Measurements from ENCODE around the gene RFX2.
A peak's percentile ranks its signal among the peaks of the same experiment; 100 is the strongest.

RFX2 gene

DNA sequence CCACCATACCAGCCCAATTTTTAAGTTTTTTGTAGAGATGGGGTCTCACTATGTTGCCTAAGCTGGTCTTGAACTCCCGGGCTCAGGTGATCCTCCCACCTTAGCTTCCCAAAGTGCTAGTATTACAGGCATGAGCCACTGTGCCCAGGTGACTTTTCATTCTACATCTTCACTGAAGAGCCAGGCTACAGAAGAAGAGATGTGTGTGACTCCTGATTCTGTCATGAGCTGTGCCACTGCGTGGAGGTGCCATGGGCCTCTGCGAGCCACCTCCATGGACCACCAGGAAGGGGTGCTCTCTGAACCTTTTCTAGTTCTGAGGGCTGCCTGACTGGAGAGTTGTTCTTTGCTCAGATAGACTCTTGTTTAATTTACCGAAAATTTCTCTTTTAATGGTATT lies 75.8 kb downstream of the RFX2 start:
- Histone ChIP-seq H3K4ac (ENCODE audit: low read length) (no peak overlapping the region), H2BK120ac (ENCODE audit: low read depth, low read length) (no peak overlapping the region), H2AFZ (ENCODE audit: low read length) (no peak overlapping the region), H3K27ac (replicated peaks; ENCODE audit: low read length) (no peak overlapping the region), H3K4me3 (ENCODE audit: low read length in 2 of 2) (no peak overlapping the region), H2BK15ac (ENCODE audit: low read length) (no peak overlapping the region), H3K4me1 (ENCODE audit: control insufficient read depth in 2 of 2, insufficient read depth in 1 of 2, low read depth in 1 of 2, low read length in 2 of 2) (no peaks in the 10 kb centered on the region), H2BK5ac (ENCODE audit: low read length) (no peak overlapping the region), H3K9ac (ENCODE audit: low read depth, low read length, poor library complexity) (peak overlapping the region; percentile 3), H3K27me3 (ENCODE audit: control insufficient read depth in 3 of 3, insufficient read depth in 3 of 3, low read depth in 1 of 3, low read length in 3 of 3) (no peaks in the 10 kb centered on the region), H3K18ac (ENCODE audit: low read length) (no peak overlapping the region), H2AK5ac (ENCODE audit: low read depth, low read length) (no peak overlapping the region), H3K36me3 (replicated peaks in 1 of 2; ENCODE audit: control insufficient read depth in 2 of 2, insufficient read depth in 2 of 2, low read length in 2 of 2) (peaks cover 0 to 47% of the 10 kb centered on the region in 2 donors), H4K91ac (ENCODE audit: low read depth, low read length, poor library complexity) (no peak overlapping the region), H3K14ac (ENCODE audit: low read length) (no peak overlapping the region), H4K8ac (ENCODE audit: low read depth, low read length) (no peak overlapping the region), H3K23ac (ENCODE audit: low read depth, low read length, poor library complexity) (no peak overlapping the region), H3K9me3 (replicated peaks in 1 of 2; ENCODE audit: control insufficient read depth in 2 of 2, insufficient read depth in 1 of 2, low read depth in 1 of 2, low read length in 2 of 2) (peaks cover 0 to 8% of the 10 kb centered on the region in 2 donors), H2BK12ac (ENCODE audit: low read length) (no peak overlapping the region), H3K4me2 (ENCODE audit: insufficient read depth, low read length, poor library complexity, severe bottlenecking) (no peak overlapping the region), H3K79me1 (ENCODE audit: low read depth, low read length) (no peaks in the 10 kb centered on the region)
- DNase-seq (ENCODE audit: low spot score) = no peak
- no CpG with 5 or more reads among the region's 4 CpGs for WGBS, 2 donors (ENCODE audit: extremely low coverage in 2 of 2, insufficient read length in 2 of 2, insufficient replicate concordance in 1 of 2)

DNA sequence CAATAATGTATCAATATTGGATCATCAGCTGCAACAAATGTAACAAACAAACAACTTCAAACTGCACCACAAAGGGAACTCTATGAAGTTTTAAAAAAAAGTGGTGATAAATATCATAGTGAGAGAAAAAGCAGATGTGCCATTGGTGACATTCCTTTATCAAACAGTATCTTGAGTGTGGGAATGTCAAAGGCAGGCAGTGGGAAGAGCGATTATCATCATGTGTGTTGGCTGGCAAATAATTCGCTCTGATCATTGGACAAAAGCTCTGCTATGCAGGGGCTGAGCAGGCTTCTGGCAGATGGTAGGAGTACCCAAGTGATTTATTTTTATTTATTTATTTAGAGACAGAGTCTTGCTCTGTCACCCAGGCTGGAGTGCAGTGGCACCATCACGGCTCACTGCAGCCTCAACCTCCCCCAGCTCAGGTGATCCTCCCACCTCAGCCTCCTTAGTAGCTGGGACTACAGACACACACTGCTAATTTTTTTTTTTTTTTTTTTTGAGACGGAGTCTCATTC lies 76.5 kb downstream of the RFX2 start:
- Histone ChIP-seq H3K9ac (ENCODE audit: low read depth, low read length, poor library complexity) (no peak overlapping the region), H3K18ac (ENCODE audit: low read length) (no peak overlapping the region), H3K9me3 (replicated peaks in 1 of 2; ENCODE audit: control insufficient read depth in 2 of 2, insufficient read depth in 1 of 2, low read depth in 1 of 2, low read length in 2 of 2) (peaks cover 0 to 15% of the 10 kb centered on the region in 2 donors), H2BK15ac (ENCODE audit: low read length) (no peak overlapping the region), H3K27me3 (ENCODE audit: control insufficient read depth in 3 of 3, insufficient read depth in 3 of 3, low read depth in 1 of 3, low read length in 3 of 3) (no peaks in the 10 kb centered on the region), H3K79me1 (ENCODE audit: low read depth, low read length) (no peaks in the 10 kb centered on the region), H2BK5ac (ENCODE audit: low read length) (no peak overlapping the region), H4K8ac (ENCODE audit: low read depth, low read length) (no peak overlapping the region), H3K4me1 (ENCODE audit: control insufficient read depth in 2 of 2, insufficient read depth in 1 of 2, low read depth in 1 of 2, low read length in 2 of 2) (no peaks in the 10 kb centered on the region), H3K4me3 (ENCODE audit: low read length in 2 of 2) (no peak overlapping the region), H4K91ac (ENCODE audit: low read depth, low read length, poor library complexity) (no peak overlapping the region), H2BK12ac (ENCODE audit: low read length) (no peak overlapping the region), H2AFZ (ENCODE audit: low read length) (no peak overlapping the region), H3K14ac (ENCODE audit: low read length) (no peak overlapping the region), H3K36me3 (replicated peaks in 1 of 2; ENCODE audit: control insufficient read depth in 2 of 2, insufficient read depth in 2 of 2, low read length in 2 of 2) (peaks cover 0 to 41% of the 10 kb centered on the region in 2 donors), H3K27ac (replicated peaks; ENCODE audit: low read length) (no peak overlapping the region), H2BK120ac (ENCODE audit: low read depth, low read length) (no peak overlapping the region), H3K4me2 (ENCODE audit: insufficient read depth, low read length, poor library complexity, severe bottlenecking) (no peak overlapping the region), H3K4ac (ENCODE audit: low read length) (no peak overlapping the region), H2AK5ac (ENCODE audit: low read depth, low read length) (no peak overlapping the region), H3K23ac (ENCODE audit: low read depth, low read length, poor library complexity) (no peak overlapping the region)
- no peak for DNase-seq (ENCODE audit: low spot score)
- no CpG with 5 or more reads among the region's 4 CpGs for WGBS, 2 donors (ENCODE audit: extremely low coverage in 2 of 2, insufficient read length in 2 of 2, insufficient replicate concordance in 1 of 2)

DNA sequence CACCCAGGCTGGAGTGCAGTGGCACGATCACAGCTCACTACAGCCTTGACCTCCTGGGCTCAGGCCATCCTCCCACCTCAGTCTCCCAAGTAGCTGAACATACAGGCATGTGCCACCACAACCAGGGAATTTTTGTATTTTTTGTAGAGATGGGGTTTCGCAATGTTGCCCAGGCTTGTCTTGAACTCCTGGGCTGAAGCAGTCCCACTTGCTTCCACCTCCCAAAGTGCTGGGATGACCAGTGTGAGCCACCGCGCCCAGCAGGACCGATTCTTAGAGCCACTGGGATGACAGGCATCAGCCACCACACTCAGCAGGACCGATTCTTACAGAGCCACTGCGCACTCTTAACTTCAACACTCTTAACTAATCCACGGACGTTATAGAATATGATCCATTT lies 77.5 kb downstream of the RFX2 start:
- DNase-seq (ENCODE audit: low spot score) = no peak
- peaks cover 0 to 46% of the 10 kb centered on the region in 2 donors for H3K36me3 ChIP-seq (replicated peaks in 1 of 2; ENCODE audit: control insufficient read depth in 2 of 2, insufficient read depth in 2 of 2, low read length in 2 of 2)

DNA sequence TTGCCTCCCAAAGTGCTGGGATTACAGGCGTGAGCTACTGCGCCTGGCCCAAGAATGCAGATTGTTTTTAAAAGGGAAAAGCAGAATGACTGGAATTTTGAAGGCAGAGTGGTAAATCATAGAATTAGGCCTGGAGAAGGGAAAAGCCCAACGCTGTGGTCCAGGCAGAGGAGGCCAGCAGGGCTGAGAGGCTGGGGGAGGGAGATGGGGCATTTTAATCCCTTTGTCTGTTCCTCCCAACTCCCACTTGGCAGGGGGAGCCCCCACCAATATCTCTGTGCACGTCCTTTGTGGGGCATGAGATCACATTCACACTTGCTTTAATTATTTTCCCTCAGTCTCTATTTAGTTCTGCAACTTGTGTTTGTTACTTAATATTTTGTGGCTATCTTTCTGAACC lies 77.9 kb downstream of the RFX2 start:
- Histone ChIP-seq H4K8ac (ENCODE audit: low read depth, low read length) (no peak overlapping the region), H4K91ac (ENCODE audit: low read depth, low read length, poor library complexity) (no peak overlapping the region), H2BK5ac (ENCODE audit: low read length) (no peak overlapping the region), H3K79me1 (ENCODE audit: low read depth, low read length) (no peaks in the 10 kb centered on the region), H2BK120ac (ENCODE audit: low read depth, low read length) (no peak overlapping the region), H2BK12ac (ENCODE audit: low read length) (no peak overlapping the region), H3K4me3 (ENCODE audit: low read length in 2 of 2) (no peak overlapping the region), H2AK5ac (ENCODE audit: low read depth, low read length) (no peak overlapping the region), H3K4me1 (ENCODE audit: control insufficient read depth in 2 of 2, insufficient read depth in 1 of 2, low read depth in 1 of 2, low read length in 2 of 2) (no peaks in the 10 kb centered on the region), H3K36me3 (replicated peaks in 1 of 2; ENCODE audit: control insufficient read depth in 2 of 2, insufficient read depth in 2 of 2, low read length in 2 of 2) (peaks cover 0 to 45% of the 10 kb centered on the region in 2 donors), H2BK15ac (ENCODE audit: low read length) (no peak overlapping the region), H3K27me3 (ENCODE audit: control insufficient read depth in 3 of 3, insufficient read depth in 3 of 3, low read depth in 1 of 3, low read length in 3 of 3) (no peaks in the 10 kb centered on the region), H3K4me2 (ENCODE audit: insufficient read depth, low read length, poor library complexity, severe bottlenecking) (no peak overlapping the region), H2AFZ (ENCODE audit: low read length) (no peak overlapping the region), H3K23ac (ENCODE audit: low read depth, low read length, poor library complexity) (no peak overlapping the region), H3K9me3 (replicated peaks in 1 of 2; ENCODE audit: control insufficient read depth in 2 of 2, insufficient read depth in 1 of 2, low read depth in 1 of 2, low read length in 2 of 2) (peaks cover 0 to 15% of the 10 kb centered on the region in 2 donors), H3K18ac (ENCODE audit: low read length) (no peak overlapping the region), H3K14ac (ENCODE audit: low read length) (no peak overlapping the region), H3K4ac (ENCODE audit: low read length) (no peak overlapping the region), H3K9ac (ENCODE audit: low read depth, low read length, poor library complexity) (no peak overlapping the region), H3K27ac (replicated peaks; ENCODE audit: low read length) (no peak overlapping the region)
- WGBS, 2 donors (ENCODE audit: extremely low coverage in 2 of 2, insufficient read length in 2 of 2, insufficient replicate concordance in 1 of 2) = no CpG with 5 or more reads among the region's 4 CpGs
- no peak for DNase-seq (ENCODE audit: low spot score)

More for the DNA sequence above, 77.5 kb downstream of the RFX2 start:
- no CpG with 5 or more reads among the region's 9 CpGs for WGBS, 2 donors (ENCODE audit: extremely low coverage in 2 of 2, insufficient read length in 2 of 2, insufficient replicate concordance in 1 of 2)
- H4K8ac ChIP-seq (ENCODE audit: low read depth, low read length) = no peak overlapping the region
- peaks cover 0 to 15% of the 10 kb centered on the region in 2 donors for H3K9me3 ChIP-seq (replicated peaks in 1 of 2; ENCODE audit: control insufficient read depth in 2 of 2, insufficient read depth in 1 of 2, low read depth in 1 of 2, low read length in 2 of 2)
- no peaks in the 10 kb centered on the region for H3K79me1 ChIP-seq (ENCODE audit: low read depth, low read length)
- H3K9ac ChIP-seq (ENCODE audit: low read depth, low read length, poor library complexity) = no peak overlapping the region
- no peak overlapping the region for H2AK5ac ChIP-seq (ENCODE audit: low read depth, low read length)
- no peak overlapping the region for H2BK120ac ChIP-seq (ENCODE audit: low read depth, low read length)
- H3K14ac ChIP-seq (ENCODE audit: low read length) = no peak overlapping the region
- no peak overlapping the region for H2AFZ ChIP-seq (ENCODE audit: low read length)
- no peak overlapping the region for H3K4me3 ChIP-seq (ENCODE audit: low read length in 2 of 2)
- no peak overlapping the region for H3K4ac ChIP-seq (ENCODE audit: low read length)
- H4K91ac ChIP-seq (ENCODE audit: low read depth, low read length, poor library complexity) = no peak overlapping the region
- no peak overlapping the region for H2BK5ac ChIP-seq (ENCODE audit: low read length)
- no peaks in the 10 kb centered on the region for H3K27me3 ChIP-seq (ENCODE audit: control insufficient read depth in 3 of 3, insufficient read depth in 3 of 3, low read depth in 1 of 3, low read length in 3 of 3)
- no peak overlapping the region for H3K27ac ChIP-seq (replicated peaks; ENCODE audit: low read length)
- H2BK15ac ChIP-seq (ENCODE audit: low read length) = no peak overlapping the region
- H2BK12ac ChIP-seq (ENCODE audit: low read length) = no peak overlapping the region
- no peak overlapping the region for H3K18ac ChIP-seq (ENCODE audit: low read length)
- H3K23ac ChIP-seq (ENCODE audit: low read depth, low read length, poor library complexity) = no peak overlapping the region
- no peak overlapping the region for H3K4me2 ChIP-seq (ENCODE audit: insufficient read depth, low read length, poor library complexity, severe bottlenecking)
- no peaks in the 10 kb centered on the region for H3K4me1 ChIP-seq (ENCODE audit: control insufficient read depth in 2 of 2, insufficient read depth in 1 of 2, low read depth in 1 of 2, low read length in 2 of 2)
